ENCODE data around the gene SPDEF.

- TF ChIP-seq CTCF (IDR thresholded peaks at IDR 0.05) = no peak
- TF ChIP-seq POLR2A (IDR thresholded peaks at IDR 0.05) = no peak
Observed at GRCh38 chr6:34513646-34514045, 42.5 kb downstream of the SPDEF start.

Data from body of pancreas (tissue), 4 donors.